Esophagus mucosa (tissue), 1 donor: ENCODE data around the gene PALLD. TPM values are rescaled to one million over a fixed set of nuclear protein-coding genes. Genes with fewer than 3 reads are reported as not detected.
A peak's percentile ranks its signal among the peaks of the same experiment; 100 is the strongest.
"Not testable (repeated sequence)": the region's sequence is repeated elsewhere in the genome, so short reads cannot be mapped to it uniquely, and the experiment has no call there.

Source experiments
- ATAC-seq: fragments of 200-7000 bp; cut with Tn5 transposase; one replicate; pipeline ENCODE4 v1.9.1; 2020
- total RNA-seq: library from RNA; stranded (reverse); gene quantifications from one replicate; pipeline ENCODE4 v1.2.4, GENCODE V29; 2023
- donor health status: DM: yes; HTN: yes; CAD: no.

Gene PALLD
- total RNA-seq, 1 donor from 2014 or later, result 70.1 TPM

GRCh38 chr4:168920441-168921065, 423.7 kb downstream of the PALLD start:
- ATAC-seq, result no peak

DNA sequence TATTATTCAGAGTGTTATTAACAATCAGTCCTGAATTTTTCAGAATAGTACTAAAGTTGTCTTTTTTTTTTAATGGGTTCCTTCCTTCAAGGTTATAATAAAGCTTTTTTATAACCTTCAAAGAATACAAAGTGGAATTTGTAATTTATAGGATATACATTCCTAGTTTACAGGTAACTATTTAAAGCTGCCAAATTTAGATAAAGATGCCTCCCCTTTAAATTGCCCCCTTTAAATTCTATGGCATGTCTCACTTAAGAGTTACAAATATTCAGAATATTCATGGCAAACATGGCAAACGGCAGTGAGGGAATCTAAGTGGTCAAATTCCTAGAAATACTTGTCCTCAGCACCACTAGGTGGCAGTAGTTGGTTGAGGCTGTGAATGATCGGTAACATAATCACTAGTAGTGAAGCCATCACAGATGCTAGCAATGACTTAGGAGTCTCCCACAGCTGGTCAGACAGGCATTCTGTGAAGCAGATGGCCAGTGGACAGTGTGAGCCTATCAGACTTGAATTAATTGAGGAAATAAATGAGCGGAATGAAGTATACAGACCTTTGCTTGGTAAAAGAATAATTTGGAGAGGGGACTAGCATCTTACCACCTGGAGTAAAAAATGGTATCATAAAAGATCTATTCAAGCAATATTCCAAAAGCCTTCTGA, 426.8 kb downstream of the PALLD start:
- ATAC-seq, result peak; percentile 77

DNA sequence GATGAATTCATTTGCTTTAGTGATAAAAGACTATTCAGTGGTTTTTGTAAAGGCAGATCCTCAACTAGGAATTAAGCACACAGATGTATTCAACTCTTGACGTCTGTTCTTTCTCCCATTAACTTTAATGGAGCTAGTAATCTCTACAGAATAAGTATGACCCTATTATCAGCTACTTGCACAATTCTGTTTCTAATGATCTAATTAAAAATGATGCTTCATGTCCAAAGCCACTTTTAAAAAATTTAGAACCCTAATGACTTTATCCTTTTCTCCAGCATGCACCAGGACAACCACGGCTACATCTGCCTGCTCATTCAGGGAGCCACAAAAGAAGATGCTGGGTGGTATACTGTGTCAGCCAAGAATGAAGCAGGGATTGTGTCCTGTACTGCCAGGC, 427.8 kb downstream of the PALLD start:
- no peak for ATAC-seq

- ATAC-seq, result no peak
Measured at GRCh38 chr4:168925789-168926490, 429.1 kb downstream of the PALLD start.

DNA sequence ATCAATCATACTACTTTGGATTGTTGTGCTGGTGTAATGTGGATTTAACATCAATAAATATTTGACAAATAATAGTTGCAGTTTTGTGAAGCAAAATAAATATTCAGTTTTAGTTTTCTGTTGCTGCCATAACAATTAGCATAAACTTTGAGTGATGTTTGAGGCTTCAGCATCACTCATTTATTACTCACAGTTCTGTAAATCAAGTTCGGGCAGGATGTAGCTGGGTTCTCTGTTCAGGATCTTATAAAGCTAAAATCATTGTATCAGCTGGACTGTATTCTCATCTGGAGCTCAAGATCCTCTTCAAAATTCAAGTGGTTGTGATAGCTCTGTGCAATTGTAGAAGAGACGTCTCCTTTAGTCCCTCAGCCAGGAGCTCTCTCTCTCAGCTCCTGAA, 431.5 kb downstream of the PALLD start:
- ATAC-seq, result no peak

GRCh38 chr4:168928875-168929274, 432.0 kb downstream of the PALLD start:
- ATAC-seq, result no peak

- no peak for ATAC-seq
Measured at GRCh38 chr4:168930413-168931196, 433.8 kb downstream of the PALLD start.

DNA sequence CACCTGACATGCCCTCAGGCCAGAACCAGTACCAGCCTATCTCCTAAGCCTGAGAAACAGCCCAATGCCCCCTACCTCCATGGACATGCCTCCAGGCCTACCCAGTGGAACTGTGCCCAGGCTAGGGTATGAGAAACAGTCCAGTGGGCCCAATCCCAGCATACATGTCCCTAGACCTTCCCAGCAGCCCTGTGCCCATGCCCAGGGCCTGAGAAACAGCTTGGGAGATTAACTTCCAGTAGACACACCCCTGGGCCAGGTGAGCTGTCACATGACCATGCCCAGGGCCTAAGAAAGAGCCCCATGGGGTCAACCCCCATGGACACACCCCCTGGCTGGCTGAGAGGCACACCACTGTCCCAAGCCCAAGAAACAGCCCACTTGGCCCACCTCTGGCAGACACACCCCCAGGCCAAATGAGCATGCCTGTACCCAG, 434.4 kb downstream of the PALLD start:
- peak; percentile 39 for ATAC-seq

- ATAC-seq, result no peak
Measured at GRCh38 chr4:168932138-168932537, 435.3 kb downstream of the PALLD start.

DNA sequence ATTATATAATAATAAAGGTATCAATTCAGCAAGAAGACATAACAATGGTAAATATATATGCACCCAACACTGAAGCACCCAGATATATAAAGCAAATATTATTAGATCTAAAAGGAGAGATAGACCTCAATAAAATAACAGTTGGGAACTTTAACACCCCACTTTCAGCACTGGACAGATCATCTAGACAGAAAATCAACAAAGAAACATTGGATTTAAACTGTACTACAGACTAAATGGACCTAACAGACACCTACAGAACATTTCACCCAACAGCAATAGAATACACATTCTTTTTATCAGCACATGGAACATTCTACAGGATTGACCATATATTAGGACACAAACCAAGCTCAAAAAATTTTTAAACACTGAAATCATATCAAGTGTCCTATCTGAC, 436.6 kb downstream of the PALLD start:
- ATAC-seq, result no peak

DNA sequence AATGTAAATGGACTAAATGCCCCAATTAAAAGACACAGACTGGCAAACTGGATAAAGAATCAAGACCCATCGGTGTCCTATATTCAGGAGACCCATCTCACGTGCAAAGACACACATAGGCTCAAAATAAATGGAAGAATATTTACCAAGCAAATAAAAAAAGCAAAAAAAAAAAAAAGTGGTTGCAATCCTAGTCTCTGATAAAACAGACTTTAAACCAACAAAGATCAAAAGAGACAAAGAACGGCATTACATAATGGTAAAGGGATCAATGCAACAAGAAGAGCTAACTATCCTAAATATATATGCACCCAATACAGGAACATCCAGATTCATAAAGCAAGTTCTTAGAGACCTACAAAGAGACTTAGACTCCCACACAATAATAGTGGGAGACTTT, 440.6 kb downstream of the PALLD start:
- not testable (repeated sequence) for ATAC-seq

- ATAC-seq, result no peak
Measured at GRCh38 chr4:168942985-168943384, 446.1 kb downstream of the PALLD start.

DNA sequence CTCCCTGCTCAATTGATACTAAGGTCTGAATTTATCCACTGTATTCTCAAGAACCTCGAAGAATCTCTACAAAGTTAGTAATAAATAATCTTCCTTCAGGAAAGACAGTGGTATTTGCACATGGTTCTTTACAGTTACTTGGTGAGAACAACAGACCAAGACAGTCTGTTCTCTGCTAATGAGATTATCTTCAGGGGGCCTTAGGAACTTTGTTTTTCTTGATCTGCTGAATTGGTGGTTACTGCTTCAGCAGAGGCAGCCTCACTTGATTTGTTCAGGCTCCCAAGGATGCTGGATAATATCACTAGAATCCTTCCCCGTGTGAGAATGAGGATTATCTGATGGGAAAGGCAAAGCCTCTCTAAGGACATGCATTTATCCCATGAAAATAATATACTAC, 448.4 kb downstream of the PALLD start:
- no peak for ATAC-seq

DNA sequence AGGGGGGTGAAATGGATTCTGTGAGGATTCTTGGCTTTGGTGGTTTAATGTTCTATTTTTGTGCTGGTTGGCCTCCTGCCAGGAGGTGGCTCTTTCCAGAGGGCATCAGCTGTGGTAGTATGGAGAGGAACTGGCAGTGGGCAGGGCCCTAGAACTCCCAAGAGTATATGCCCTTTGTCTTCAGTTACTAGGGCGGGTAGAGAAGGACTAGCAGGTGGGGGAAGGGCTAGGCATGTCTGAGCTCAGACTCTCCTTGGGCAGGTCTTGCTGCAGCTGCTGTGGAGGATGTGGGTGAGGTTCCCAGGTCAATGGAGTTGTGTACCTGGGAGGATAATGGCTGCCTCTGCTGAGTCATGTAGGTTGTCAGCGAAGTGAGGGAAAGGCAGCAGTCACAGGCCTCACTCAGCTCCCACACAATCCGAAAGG, 456.0 kb downstream of the PALLD start:
- ATAC-seq, result peak; percentile 42

DNA sequence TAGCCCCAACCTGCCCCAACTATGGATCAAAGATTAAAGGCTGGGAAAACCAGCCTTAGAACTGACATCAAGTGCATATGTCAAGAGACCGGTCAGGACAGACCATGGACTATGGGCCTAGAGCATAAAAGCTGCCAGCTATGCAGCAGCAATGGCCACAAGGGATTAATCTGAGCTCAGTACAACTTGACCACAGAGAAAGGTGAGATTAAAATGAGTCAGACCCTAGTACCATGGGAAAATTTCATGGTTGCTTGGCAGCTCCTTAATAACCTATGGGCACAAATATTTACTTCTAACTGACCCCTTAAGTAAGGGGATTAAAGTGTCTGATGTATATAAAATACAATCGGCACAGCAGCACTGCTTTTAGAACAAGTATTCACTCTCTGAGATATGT, 458.8 kb downstream of the PALLD start:
- no peak for ATAC-seq

DNA sequence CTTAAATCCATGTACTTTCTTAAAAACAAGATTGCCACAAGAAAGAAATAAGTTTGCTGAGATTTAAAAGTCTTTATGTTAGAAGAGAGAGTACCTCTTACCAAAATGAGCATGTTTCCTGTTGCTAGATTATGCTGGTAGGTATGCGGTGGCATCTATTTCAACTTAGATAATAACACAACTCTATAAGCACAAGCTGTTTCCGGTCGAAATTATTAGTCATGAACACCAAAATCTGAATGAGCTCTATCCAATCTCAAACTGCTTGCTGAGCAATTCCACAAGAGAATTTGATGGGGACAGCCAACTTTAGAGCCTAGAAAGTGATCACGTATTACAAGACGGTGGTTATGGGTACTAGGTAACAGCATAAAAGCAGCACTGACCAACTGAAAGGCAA, 463.9 kb downstream of the PALLD start:
- ATAC-seq, result no peak

GRCh38 chr4:168972596-168972995, 475.7 kb downstream of the PALLD start:
- no peak for ATAC-seq

Other genes with a start within 250 kb of the PALLD start
- 4.8 TPM for gene DDX60, start 178.3 kb upstream of the PALLD start, total RNA-seq
- gene DDX60L, start 16.6 kb upstream of the PALLD start, total RNA-seq, result 4.6 TPM